ENCODE measurements around the gene GADD45B.
"Not testable (repeated sequence)": the region's sequence is repeated elsewhere in the genome, so short reads cannot be mapped to it uniquely, and the experiment has no call there.

Gene GADD45B

DNA sequence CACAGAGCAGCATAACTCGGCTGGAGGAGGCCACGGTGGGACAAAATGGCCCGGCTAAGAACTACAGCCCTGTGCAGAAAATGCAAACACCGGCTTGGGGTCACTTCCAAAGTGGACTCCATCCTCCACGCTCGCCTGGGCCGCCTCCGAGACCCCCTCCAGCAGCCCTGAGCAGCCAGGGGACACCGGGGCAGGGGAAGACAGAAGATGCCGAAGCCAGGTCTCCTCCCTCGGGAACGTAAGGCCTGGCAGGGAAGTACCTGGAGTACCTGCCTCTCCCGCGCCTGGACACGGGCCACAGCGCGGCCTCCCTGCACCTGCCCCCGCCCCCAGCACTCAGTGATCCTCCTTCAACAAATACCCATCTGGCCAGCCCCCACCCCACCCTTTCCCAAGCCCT, 24.2 kb upstream of the GADD45B start:
- no peak overlapping the region for H3K27ac ChIP-seq
- DNase-seq (ENCODE audit: low read depth, low spot score) = no peak
- no peak overlapping the region for H3K9ac ChIP-seq (ENCODE audit: insufficient read length)
- no peak overlapping the region for H3K4me3 ChIP-seq
- peaks cover 14% of the 10 kb centered on the region; the same call in 1 of the 2 replicates for H3K36me3 ChIP-seq (ENCODE audit: insufficient read depth, low read length)
- TF ChIP-seq FOXP2 (optimal IDR thresholded peaks at IDR 0.05; ENCODE audit: control extremely low read depth, extremely low read length, insufficient read depth) = no peak
- no peaks in the 10 kb centered on the region for H3K9me3 ChIP-seq (ENCODE audit: low read depth, low read length)

GRCh38 chr19:2453431-2454025, 22.4 kb upstream of the GADD45B start:
- Histone ChIP-seq H3K36me3 (ENCODE audit: insufficient read depth, low read length) (peaks cover 14% of the 10 kb centered on the region; the same call in 1 of the 2 replicates), H3K9me3 (ENCODE audit: low read depth, low read length) (no peaks in the 10 kb centered on the region), H3K4me3 (no peak overlapping the region), H3K27ac (no peak overlapping the region), H3K9ac (ENCODE audit: insufficient read length) (no peak overlapping the region)
- TF ChIP-seq FOXP2 (optimal IDR thresholded peaks at IDR 0.05; ENCODE audit: control extremely low read depth, extremely low read length, insufficient read depth) = no peak
- no peak for TF ChIP-seq EZH2 (IDR thresholded peaks at IDR 0.05)
- no peak for TF ChIP-seq POLR2AphosphoS5 (IDR thresholded peaks at IDR 0.05; ENCODE audit: borderline replicate concordance, low read depth, low read length)
- no peak for DNase-seq (ENCODE audit: low read depth, low spot score)

DNA sequence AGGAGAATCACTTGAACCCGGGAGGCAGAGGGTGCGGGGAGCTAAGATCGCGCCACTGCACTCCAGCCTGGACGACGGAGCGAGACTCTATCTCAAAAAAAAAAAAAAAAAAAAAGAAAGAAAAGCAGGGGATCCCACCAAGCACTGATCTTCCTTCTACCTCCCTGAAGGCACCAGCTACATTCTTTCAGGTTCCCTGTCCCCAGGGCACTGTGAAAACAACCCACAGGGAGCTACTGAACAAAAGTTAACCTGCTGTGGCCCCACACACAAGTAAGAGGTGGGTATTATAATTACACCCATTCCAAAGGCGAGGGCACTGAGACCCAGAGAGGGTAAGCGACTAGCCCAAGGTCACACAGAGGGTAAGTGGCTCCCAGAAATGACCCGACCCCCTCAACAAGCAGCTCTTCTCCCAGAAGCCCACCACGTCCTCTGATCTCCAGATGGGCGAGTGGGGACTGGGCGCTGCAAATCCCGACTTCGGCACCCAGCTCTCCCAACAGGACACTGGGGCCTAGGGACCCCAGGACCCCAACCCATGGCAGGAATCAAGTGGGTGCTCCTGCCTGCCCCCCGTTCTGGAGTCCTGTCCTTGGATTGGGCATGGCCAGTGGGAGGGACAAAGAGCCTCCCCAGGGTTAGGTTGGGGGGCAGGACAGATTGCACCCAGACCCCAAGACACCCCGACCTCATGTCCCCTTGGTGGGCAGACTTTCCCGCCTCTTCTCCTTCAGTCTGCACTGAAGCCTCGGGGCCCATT, 21.5 kb upstream of the GADD45B start:
- Histone ChIP-seq H3K4me3 (peak overlapping the region; percentile 93; the same call in 1 of the 2 replicates), H3K27ac (0 out of 2 replicates have a peak overlapping the region, but pooled peaks have one; percentile 31), H3K36me3 (ENCODE audit: insufficient read depth, low read length) (peaks cover 14% of the 10 kb centered on the region; the same call in 1 of the 2 replicates), H3K9me3 (ENCODE audit: low read depth, low read length) (no peaks in the 10 kb centered on the region), H3K9ac (ENCODE audit: insufficient read length) (no peak overlapping the region)
- TF ChIP-seq EZH2 (IDR thresholded peaks at IDR 0.05) = no peak
- no peak for TF ChIP-seq POLR2AphosphoS5 (IDR thresholded peaks at IDR 0.05; ENCODE audit: borderline replicate concordance, low read depth, low read length)
- no peak for TF ChIP-seq FOXP2 (optimal IDR thresholded peaks at IDR 0.05; ENCODE audit: control extremely low read depth, extremely low read length, insufficient read depth)
- no peak for DNase-seq (ENCODE audit: low read depth, low spot score)

GRCh38 chr19:2454962-2455850, 20.7 kb upstream of the GADD45B start:
- peak overlapping the region; percentile 98 for H3K9ac ChIP-seq (ENCODE audit: insufficient read length)
- H3K4me3 ChIP-seq = peak overlapping the region; percentile 93
- H3K27ac ChIP-seq = peak overlapping the region; percentile 36; the same call in 1 of the 2 replicates
- no peaks in the 10 kb centered on the region for H3K9me3 ChIP-seq (ENCODE audit: low read depth, low read length)
- DNase-seq (ENCODE audit: low read depth, low spot score) = no peak
- peaks cover 12% of the 10 kb centered on the region; the same call in 1 of the 2 replicates for H3K36me3 ChIP-seq (ENCODE audit: insufficient read depth, low read length)
- TF ChIP-seq FOXP2 (optimal IDR thresholded peaks at IDR 0.05; ENCODE audit: control extremely low read depth, extremely low read length, insufficient read depth) (no peak), EZH2 (IDR thresholded peaks at IDR 0.05) (no peak), POLR2AphosphoS5 (IDR thresholded peaks at IDR 0.05; ENCODE audit: borderline replicate concordance, low read depth, low read length) (no peak)

- TF ChIP-seq EZH2 (IDR thresholded peaks at IDR 0.05) (no peak), POLR2AphosphoS5 (IDR thresholded peaks at IDR 0.05; ENCODE audit: borderline replicate concordance, low read depth, low read length) (no peak), FOXP2 (optimal IDR thresholded peaks at IDR 0.05; ENCODE audit: control extremely low read depth, extremely low read length, insufficient read depth) (no peak)
- no peak for DNase-seq (ENCODE audit: low read depth, low spot score)
- Histone ChIP-seq H3K9me3 (ENCODE audit: low read depth, low read length) (no peaks in the 10 kb centered on the region), H3K9ac (ENCODE audit: insufficient read length) (peak overlapping the region; percentile 98), H3K36me3 (ENCODE audit: insufficient read depth, low read length) (peaks cover 5% of the 10 kb centered on the region; the same call in 1 of the 2 replicates), H3K27ac (peak overlapping the region; percentile 68), H3K4me3 (peak overlapping the region; percentile 93)
Measured at GRCh38 chr19:2455851-2456570, 19.9 kb upstream of the GADD45B start.

GRCh38 chr19:2457394-2458037, 18.4 kb upstream of the GADD45B start:
- no peak for TF ChIP-seq POLR2AphosphoS5 (IDR thresholded peaks at IDR 0.05; ENCODE audit: borderline replicate concordance, low read depth, low read length)
- TF ChIP-seq FOXP2 (optimal IDR thresholded peaks at IDR 0.05; ENCODE audit: control extremely low read depth, extremely low read length, insufficient read depth) = no peak
- no peak for TF ChIP-seq EZH2 (IDR thresholded peaks at IDR 0.05)
- no peak for DNase-seq (ENCODE audit: low read depth, low spot score)
- Histone ChIP-seq H3K27ac (peak overlapping the region; percentile 74), H3K9me3 (ENCODE audit: low read depth, low read length) (no peaks in the 10 kb centered on the region), H3K36me3 (ENCODE audit: insufficient read depth, low read length) (no peaks in the 10 kb centered on the region; the same call in 1 of the 2 replicates), H3K4me3 (peak overlapping the region; percentile 74), H3K9ac (ENCODE audit: insufficient read length) (peak overlapping the region; percentile 76)

GRCh38 chr19:2458054-2458453, 17.9 kb upstream of the GADD45B start:
- no peak overlapping the region for H3K9ac ChIP-seq (ENCODE audit: insufficient read length)

DNA sequence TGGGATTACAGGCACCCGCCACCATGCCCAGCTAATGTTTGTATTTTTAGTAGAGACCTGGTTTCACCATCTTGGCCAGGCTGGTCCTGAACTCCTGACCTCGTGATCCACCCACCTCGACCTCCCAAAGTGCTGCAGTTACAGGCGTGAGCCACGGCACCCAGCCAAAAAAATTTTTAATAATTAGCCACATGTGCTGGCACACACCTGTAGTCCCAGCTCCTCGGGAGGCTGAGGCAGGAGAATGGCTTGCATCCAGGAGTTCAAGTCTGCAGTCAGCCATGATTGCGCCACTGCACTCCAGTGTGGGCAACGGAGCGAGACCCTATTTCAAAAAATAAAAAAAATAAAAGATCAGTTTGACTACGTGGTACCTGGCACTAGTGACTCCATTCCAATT, 17.2 kb upstream of the GADD45B start:
- not testable (repeated sequence) for H3K9me3 ChIP-seq (ENCODE audit: low read depth, low read length)

More at GRCh38 chr19:2458054-2458453, 17.9 kb upstream of the GADD45B start:
- Histone ChIP-seq H3K36me3 (ENCODE audit: insufficient read depth, low read length) (no peaks in the 10 kb centered on the region; the same call in 1 of the 2 replicates), H3K9me3 (ENCODE audit: low read depth, low read length) (no peaks in the 10 kb centered on the region), H3K27ac (no peak overlapping the region), H3K4me3 (no peak overlapping the region)
- TF ChIP-seq POLR2AphosphoS5 (IDR thresholded peaks at IDR 0.05; ENCODE audit: borderline replicate concordance, low read depth, low read length) (no peak), EZH2 (IDR thresholded peaks at IDR 0.05) (no peak), FOXP2 (optimal IDR thresholded peaks at IDR 0.05; ENCODE audit: control extremely low read depth, extremely low read length, insufficient read depth) (no peak)
- no peak for DNase-seq (ENCODE audit: low read depth, low spot score)

More for the DNA sequence above, 17.2 kb upstream of the GADD45B start:
- not testable (repeated sequence) for H3K27ac ChIP-seq; H3K4me3 ChIP-seq; H3K9ac ChIP-seq (ENCODE audit: insufficient read length); H3K36me3 ChIP-seq (ENCODE audit: insufficient read depth, low read length); DNase-seq (ENCODE audit: low read depth, low spot score)

Data from SK-N-MC (cell line).